Tibial nerve (tissue), 4 donors: ENCODE data around the gene CFAP46. TPM values are rescaled to one million over a fixed set of nuclear protein-coding genes. Genes with fewer than 3 reads are reported as not detected.
A peak's percentile ranks its signal among the peaks of the same experiment; 100 is the strongest.

Experiments used
- DNase-seq, 2 donors: peaks; one replicate each; pipeline ENCODE4 v3.0.0-alpha.2; 2019; ENCODE audit warnings: low spot score in 2 of 2
- H3K27ac ChIP-seq, 4 donors: fragments of 200-600 bp; sonication (generic) in 3 of 4; one replicate each; pipeline ENCODE4 v1.5.1; 2017 to 2019; ENCODE audit warnings: mild to moderate bottlenecking in 1 of 4
- H3K27me3 ChIP-seq, 2 donors: fragments of 200-600 bp; sonication (generic) in 1 of 2; one replicate each; pipeline versions ENCODE4 v1.5.1 to v1.6.0; 2017 to 2019
- H3K36me3 ChIP-seq, 3 donors: fragments of 200-600 bp; sonication (generic); one replicate each; pipeline ENCODE4 v1.5.1; 2018 to 2019
- H3K4me1 ChIP-seq, 4 donors: fragments of 200-600 bp; sonication (generic) in 3 of 4; one replicate each; pipeline ENCODE4 v1.5.1; 2017 to 2019
- H3K4me3 ChIP-seq, 4 donors: fragments of 200-600 bp; sonication (generic) in 3 of 4; one replicate each; pipeline ENCODE4 v1.5.1; 2017 to 2019; ENCODE audit warnings: mild to moderate bottlenecking in 1 of 4, moderate library complexity in 1 of 4
- H3K9me3 ChIP-seq, 4 donors: fragments of 200-600 bp; sonication (generic) in 3 of 4; one replicate each; pipeline ENCODE4 v1.5.1; 2017 to 2019
- EP300 ChIP-seq, 2 donors: sonication (generic); formaldehyde crosslinking; IDR thresholded peaks; one replicate each; pipeline ENCODE4 v1.6.1; 2017; ENCODE audit warnings: antibody characterized with exemption in 2 of 2, mild to moderate bottlenecking in 1 of 2
- POLR2A ChIP-seq, 2 donors: fragments of 450-650 bp; IDR thresholded peaks; one replicate each; pipeline ENCODE4 v1.6.1; 2017; ENCODE audit warnings: antibody characterized with exemption in 2 of 2, mild to moderate bottlenecking in 2 of 2, moderate library complexity in 2 of 2
- WGBS, 2 donors: methylation state at CpG; one replicate each; pipeline ENCODE4 v1.1.5; 2018; 5-methylcytosine and 5-hydroxymethylcytosine counted together
- total RNA-seq, 4 donors: library from RNA; depleted of rRNA; stranded (reverse); fragments of >200 nt; gene quantifications; one replicate each; pipeline ENCODE4 v1.1.0, GENCODE V29; 2016
- TF ChIP-seq, protein P1 (sequence below), 5 experiments: fragments of 200-600 bp in 3 of 5; fragments of 450-650 bp in 2 of 5; sonication (generic) in 3 of 5; IDR thresholded peaks; one replicate each; pipeline ENCODE4 v1.5.1; 2016 to 2019; ENCODE audit warnings: antibody characterized with exemption in 5 of 5, mild to moderate bottlenecking in 3 of 5, moderate library complexity in 2 of 5

The CFAP46 gene
- total RNA-seq, 4 donors from 2014 or later: 0.90 to 1.4 TPM; not detected in 2

DNA sequence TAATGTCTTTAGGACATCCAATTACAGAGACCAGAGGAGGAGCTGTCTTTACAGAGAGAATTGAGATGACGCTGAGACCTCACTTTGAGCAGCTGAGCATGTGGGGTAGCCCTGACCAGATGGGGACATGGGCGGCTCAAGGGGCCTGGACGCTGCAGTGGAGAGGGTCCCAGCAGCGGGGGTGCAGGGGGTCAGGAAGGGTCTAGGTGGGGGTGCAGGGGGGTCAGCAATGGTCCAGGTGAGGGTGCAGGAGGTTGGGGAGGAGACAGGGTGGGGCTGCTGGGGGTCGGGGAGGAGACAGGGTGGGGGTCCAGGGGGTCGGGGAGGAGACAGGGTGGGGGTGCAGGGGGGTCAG, 43.2 kb upstream of the CFAP46 start:
- Histone ChIP-seq H3K4me1 (no peaks in the 10 kb centered on the region), H3K9me3 (no peaks in the 10 kb centered on the region), H3K4me3 (no peak overlapping the region), H3K27ac (no peak overlapping the region), H3K36me3 (no peaks in the 10 kb centered on the region), H3K27me3 (peaks cover 0 to 12% of the 10 kb centered on the region in 2 donors)
- no peak for DNase-seq
- TF ChIP-seq, protein P1, sequence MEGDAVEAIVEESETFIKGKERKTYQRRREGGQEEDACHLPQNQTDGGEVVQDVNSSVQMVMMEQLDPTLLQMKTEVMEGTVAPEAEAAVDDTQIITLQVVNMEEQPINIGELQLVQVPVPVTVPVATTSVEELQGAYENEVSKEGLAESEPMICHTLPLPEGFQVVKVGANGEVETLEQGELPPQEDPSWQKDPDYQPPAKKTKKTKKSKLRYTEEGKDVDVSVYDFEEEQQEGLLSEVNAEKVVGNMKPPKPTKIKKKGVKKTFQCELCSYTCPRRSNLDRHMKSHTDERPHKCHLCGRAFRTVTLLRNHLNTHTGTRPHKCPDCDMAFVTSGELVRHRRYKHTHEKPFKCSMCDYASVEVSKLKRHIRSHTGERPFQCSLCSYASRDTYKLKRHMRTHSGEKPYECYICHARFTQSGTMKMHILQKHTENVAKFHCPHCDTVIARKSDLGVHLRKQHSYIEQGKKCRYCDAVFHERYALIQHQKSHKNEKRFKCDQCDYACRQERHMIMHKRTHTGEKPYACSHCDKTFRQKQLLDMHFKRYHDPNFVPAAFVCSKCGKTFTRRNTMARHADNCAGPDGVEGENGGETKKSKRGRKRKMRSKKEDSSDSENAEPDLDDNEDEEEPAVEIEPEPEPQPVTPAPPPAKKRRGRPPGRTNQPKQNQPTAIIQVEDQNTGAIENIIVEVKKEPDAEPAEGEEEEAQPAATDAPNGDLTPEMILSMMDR (IDR thresholded peaks at IDR 0.05): no peak
- TF ChIP-seq EP300 (IDR thresholded peaks at IDR 0.05): no peak
- no peak for TF ChIP-seq POLR2A (IDR thresholded peaks at IDR 0.05)
- WGBS, 2 donors: 78 to 83% methylated on average over 4 to 5 of the region's 6 CpGs

DNA sequence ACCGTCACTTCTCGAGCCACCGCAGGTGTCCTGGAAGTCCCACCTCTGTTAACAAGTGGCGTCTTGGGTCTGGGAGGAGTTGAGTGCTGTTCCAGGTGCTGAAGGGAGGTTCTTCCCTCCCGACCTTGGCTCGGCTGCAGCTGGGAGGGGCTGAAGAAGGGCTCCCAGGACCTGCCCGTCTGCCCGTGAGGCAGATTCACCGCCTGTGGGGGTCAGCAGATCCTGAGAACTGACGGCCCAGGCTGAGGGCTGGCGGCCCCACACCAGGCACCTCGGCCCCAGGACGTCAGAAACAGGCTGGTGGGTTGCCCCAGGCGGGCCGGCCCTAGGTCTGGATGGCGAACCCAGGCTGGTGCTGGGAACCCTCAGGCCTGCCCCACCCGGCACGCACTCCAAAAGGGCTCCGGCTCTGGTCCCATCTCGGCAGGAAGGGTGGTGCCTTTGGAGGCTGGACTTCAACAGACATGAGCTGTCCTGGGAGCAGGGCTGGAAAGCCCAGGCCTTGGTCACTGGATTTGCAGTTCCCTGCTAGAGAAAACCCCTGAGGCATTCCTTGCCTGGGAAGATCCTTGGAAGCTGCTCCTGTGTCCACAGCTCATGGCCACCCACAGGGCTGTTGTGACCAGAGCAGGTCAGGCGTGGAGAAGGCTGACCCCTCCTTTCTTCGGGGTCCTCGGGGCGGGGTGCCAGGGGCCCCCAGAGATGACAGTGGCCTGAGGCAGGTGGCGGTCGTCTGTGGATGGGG, 42.6 kb upstream of the CFAP46 start:
- Histone ChIP-seq H3K36me3 (no peaks in the 10 kb centered on the region), H3K27me3 (peaks cover 0 to 12% of the 10 kb centered on the region in 2 donors), H3K4me1 (no peaks in the 10 kb centered on the region), H3K27ac (no peak overlapping the region), H3K9me3 (no peaks in the 10 kb centered on the region), H3K4me3 (no peak overlapping the region)
- TF ChIP-seq EP300 (IDR thresholded peaks at IDR 0.05) (no peak), POLR2A (IDR thresholded peaks at IDR 0.05) (no peak)
- TF ChIP-seq, protein P1 (IDR thresholded peaks at IDR 0.05): no peak
- 42 to 51% methylated on average over 19 to 22 of the region's 26 CpGs for WGBS, 2 donors
- no peak for DNase-seq

DNA sequence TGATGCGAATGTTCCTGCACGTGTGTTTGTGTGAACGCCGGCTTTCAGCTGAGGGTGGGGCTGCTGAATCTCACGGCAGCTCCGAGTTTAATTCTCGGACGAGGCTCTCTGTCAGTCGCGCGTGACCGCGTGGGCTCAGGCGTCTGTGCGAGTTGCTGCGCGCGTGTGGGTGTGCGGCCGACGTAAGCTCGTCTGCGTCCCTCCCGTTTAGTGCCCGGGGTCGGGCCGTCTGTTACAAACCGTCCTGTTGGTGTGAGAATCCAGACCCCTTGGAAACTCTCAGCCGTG, 41.6 kb upstream of the CFAP46 start:
- 81 to 83% methylated on average over 28 to 29 of the region's 29 CpGs for WGBS, 2 donors
- H3K4me3 ChIP-seq: no peak overlapping the region
- TF ChIP-seq EP300 (IDR thresholded peaks at IDR 0.05): no peak
- no peak for TF ChIP-seq POLR2A (IDR thresholded peaks at IDR 0.05)
- TF ChIP-seq, protein P1 (IDR thresholded peaks at IDR 0.05): no peak
- H3K27ac ChIP-seq: no peak overlapping the region
- H3K36me3 ChIP-seq: no peaks in the 10 kb centered on the region
- peaks cover 0 to 12% of the 10 kb centered on the region in 2 donors for H3K27me3 ChIP-seq
- H3K9me3 ChIP-seq: no peaks in the 10 kb centered on the region
- no peaks in the 10 kb centered on the region for H3K4me1 ChIP-seq
- DNase-seq: no peak

DNA sequence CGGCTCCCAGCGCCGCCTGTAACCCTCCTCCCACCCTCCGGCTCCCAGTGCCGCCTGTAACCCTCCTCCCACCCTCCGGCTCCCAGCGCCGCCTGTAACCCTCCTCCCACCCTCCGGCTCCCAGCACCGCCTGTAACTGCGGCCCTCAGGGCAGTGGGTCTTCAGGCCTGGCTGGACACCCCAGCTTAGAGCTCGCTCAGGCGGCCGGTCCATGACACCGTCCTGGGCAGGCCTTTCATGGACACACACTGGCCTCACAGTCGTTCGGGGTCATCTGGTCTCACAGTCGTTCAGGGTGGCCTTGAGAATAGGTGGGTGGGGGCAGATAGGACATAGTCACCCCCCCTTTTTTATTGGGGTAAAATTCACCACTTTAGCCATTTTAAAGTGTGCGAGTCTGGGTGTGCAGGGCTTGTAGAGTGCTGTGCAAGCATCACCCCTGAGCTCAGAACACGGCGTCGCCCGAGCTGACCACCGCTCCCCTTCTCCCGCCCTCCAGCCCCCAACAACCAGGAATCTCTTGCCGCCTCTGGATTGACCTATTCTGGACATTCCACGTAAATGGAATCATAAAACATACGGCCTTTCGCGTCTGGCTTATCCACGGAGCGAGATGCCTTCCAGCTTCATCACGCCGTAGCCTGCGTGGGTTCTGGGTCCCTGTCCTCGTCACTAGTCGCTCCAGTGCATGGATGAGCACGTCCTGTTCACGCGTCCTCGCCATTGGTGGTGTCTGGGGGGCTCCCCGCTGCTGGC, 41.1 kb upstream of the CFAP46 start:
- no peaks in the 10 kb centered on the region for H3K9me3 ChIP-seq
- H3K27ac ChIP-seq: no peak overlapping the region
- peaks cover 0 to 12% of the 10 kb centered on the region in 2 donors for H3K27me3 ChIP-seq
- DNase-seq: no peak
- TF ChIP-seq POLR2A (IDR thresholded peaks at IDR 0.05) (no peak), EP300 (IDR thresholded peaks at IDR 0.05) (no peak)
- TF ChIP-seq, protein P1 (IDR thresholded peaks at IDR 0.05): no peak
- H3K36me3 ChIP-seq: no peaks in the 10 kb centered on the region
- H3K4me1 ChIP-seq: no peaks in the 10 kb centered on the region
- H3K4me3 ChIP-seq: no peak overlapping the region
- 83% methylated on average over 33 of the region's 42 CpGs for WGBS, 2 donors

DNA sequence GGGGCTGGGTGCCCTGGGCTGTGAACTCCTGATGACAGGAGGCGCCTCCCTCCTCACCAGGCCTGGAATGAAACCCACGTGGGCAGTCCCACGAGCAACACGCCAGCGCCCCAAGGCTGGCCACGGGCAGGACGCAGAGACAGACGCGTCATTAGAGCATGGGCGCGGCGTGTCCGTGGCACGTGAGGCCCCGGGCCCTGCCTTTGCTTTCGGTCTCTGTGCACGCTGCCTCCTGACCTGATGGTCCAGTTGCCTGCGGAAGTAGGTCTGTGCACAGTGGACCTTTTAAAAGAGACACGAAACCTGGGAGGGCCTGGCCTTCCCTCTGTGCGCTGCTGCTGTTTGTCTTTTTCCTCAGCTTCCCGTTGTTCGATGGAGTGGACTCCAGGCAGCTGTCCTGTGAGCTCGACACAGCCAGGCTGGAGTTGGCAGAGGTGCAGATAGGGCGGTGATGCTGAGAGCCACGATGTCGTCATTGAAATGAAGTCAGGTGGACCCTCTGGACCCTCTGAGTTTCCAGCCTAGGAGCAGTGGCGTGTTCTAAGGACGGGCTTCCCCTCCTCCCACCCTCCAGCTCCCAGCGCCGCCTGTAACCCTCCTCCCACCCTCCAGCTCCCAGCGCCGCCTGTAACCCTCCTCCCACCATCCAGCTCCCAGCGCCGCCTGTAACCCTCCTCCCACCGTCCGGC, 40.1 kb upstream of the CFAP46 start:
- no peak overlapping the region for H3K27ac ChIP-seq
- TF ChIP-seq, protein P1 (IDR thresholded peaks at IDR 0.05): no peak
- TF ChIP-seq EP300 (IDR thresholded peaks at IDR 0.05) (no peak), POLR2A (IDR thresholded peaks at IDR 0.05) (no peak)
- no peaks in the 10 kb centered on the region for H3K36me3 ChIP-seq
- DNase-seq: no peak
- H3K4me1 ChIP-seq: no peaks in the 10 kb centered on the region
- 71 to 77% methylated on average over 20 to 28 of the region's 36 CpGs for WGBS, 2 donors
- peaks cover 0 to 12% of the 10 kb centered on the region in 2 donors for H3K27me3 ChIP-seq
- peak overlapping the region in 1 of 4 donors; percentile 19 for H3K4me3 ChIP-seq
- no peaks in the 10 kb centered on the region for H3K9me3 ChIP-seq
